Panc1 (cell line): ENCODE measurements around the gene TRIM37. TPM values are rescaled to one million over a fixed set of nuclear protein-coding genes. Genes with fewer than 3 reads are reported as not detected.

Source experiments
- ATAC-seq: fragments of 200-7000 bp; cut with Tn5 transposase; 2 replicates; pipeline ENCODE4 v1.9.1; 2020; ENCODE audit warnings: mild to moderate bottlenecking, moderate library complexity
- BruUV-seq: library from RNA; stranded (reverse); fragments of 400-500 nt; replicated peaks from 2 replicates; lab custom pipeline; 2021; lab: Mats Ljungman, UMichigan
- CTCF ChIA-PET: fragments of 300-600 bp; sonication (Branson Sonifier 250); formaldehyde crosslinking; loops from one replicate; lab custom pipeline; 2022; ENCODE audit warnings: antibody characterized with exemption; lab: Charles Lee
- POLR2A ChIA-PET: fragments of 300-600 bp; sonication (Branson Sonifier 250); formaldehyde crosslinking; loops from one replicate; lab custom pipeline; 2022; ENCODE audit warnings: antibody characterized with exemption; lab: Charles Lee
- DNase-seq: peaks from one replicate; pipeline ENCODE4 v3.0.0-alpha.2; 2010; ENCODE audit warnings: low read depth, low spot score
- H3K27ac ChIP-seq: 2 replicates; pipeline ENCODE4 v1.5.1; 2011; ENCODE audit warnings: mild to moderate bottlenecking, low read length, inconsistent platforms
- H3K27me3 ChIP-seq: fragments of 200-500 bp; sonication (Bioruptor generic); 2 replicates; pipeline ENCODE4 v1.6.0; 2014; ENCODE audit warnings: low read length, inconsistent platforms; ENCODE audit not compliant: control insufficient read depth, insufficient read depth
- H3K36me3 ChIP-seq: fragments of 200-500 bp; sonication (Bioruptor generic); 2 replicates; pipeline ENCODE4 v1.5.1; 2014; ENCODE audit warnings: inconsistent platforms, mild to moderate bottlenecking, low read length, moderate library complexity; ENCODE audit not compliant: control insufficient read depth, insufficient read depth
- H3K4me1 ChIP-seq: 2 replicates; pipeline ENCODE4 v1.5.1; 2011; ENCODE audit warnings: inconsistent platforms, mild to moderate bottlenecking, low read length, moderate library complexity; ENCODE audit not compliant: control insufficient read depth, insufficient read depth
- H3K4me3 ChIP-seq, 2 experiments: 2 replicates each; pipeline ENCODE4 v1.5.1; 2011 to 2012; ENCODE audit warnings: low read depth in 2 of 2, low read length in 2 of 2, mild to moderate bottlenecking in 2 of 2, inconsistent platforms in 1 of 2, moderate library complexity in 1 of 2
- H3K9me3 ChIP-seq: fragments of 200-500 bp; sonication (Bioruptor generic); 2 replicates; pipeline ENCODE4 v1.5.1; 2014; ENCODE audit warnings: low read depth, mild to moderate bottlenecking, inconsistent platforms, low read length, moderate library complexity; ENCODE audit not compliant: control insufficient read depth, insufficient read depth
- POLR2AphosphoS5 ChIP-seq: IDR thresholded peaks from 2 replicates; pipeline ENCODE4 v1.6.1; 2012; ENCODE audit warnings: mild to moderate bottlenecking, low read depth, low read length, moderate library complexity
- REST ChIP-seq, 2 experiments: IDR thresholded peaks; 2 replicates each; pipeline ENCODE4 v1.6.1; 2011 to 2012; ENCODE audit warnings: low read depth in 2 of 2, control low read depth in 1 of 2, low read length in 1 of 2, mild to moderate bottlenecking in 1 of 2, moderate library complexity in 1 of 2; ENCODE audit not compliant: insufficient read depth in 1 of 2
- SIN3A ChIP-seq: IDR thresholded peaks from 2 replicates; pipeline ENCODE4 v1.6.1; 2012; ENCODE audit warnings: low read depth, mild to moderate bottlenecking, low read length, moderate library complexity, borderline replicate concordance; ENCODE audit not compliant: insufficient read depth
- TCF7L2 ChIP-seq: IDR thresholded peaks from 2 replicates; pipeline ENCODE4 v1.6.1; 2011; ENCODE audit warnings: mild to moderate bottlenecking, low read depth, low read length, inconsistent platforms
- in situ Hi-C: cut with HindIII; loops from 2 replicates; pipeline ENCODE4 v1.10.0; 2016; ENCODE audit warnings: low sequenced_read_pairs, low pct_unique_long_range_greater_than_20kb
- intact Hi-C: fragments of 100-400 bp; cut with micrococcal nuclease; formaldehyde crosslinking; loops from one replicate; pipeline ENCODE4 v1.10.0; 2022; ENCODE audit not compliant: unreplicated experiment
- total RNA-seq: library from RNA; stranded (reverse); gene quantifications from one replicate; pipeline ENCODE4 v1.2.1, GENCODE V29; 2021; ENCODE audit not compliant: unreplicated experiment
- TF ChIP-seq, protein P1 (sequence below): fragments of 450-650 bp; IDR thresholded peaks from 2 replicates; pipeline ENCODE4 v1.5.1; 2017; ENCODE audit warnings: mild to moderate bottlenecking

Gene TRIM37
- total RNA-seq, 1 experiment from 2014 or later: 43.3 TPM

DNA sequence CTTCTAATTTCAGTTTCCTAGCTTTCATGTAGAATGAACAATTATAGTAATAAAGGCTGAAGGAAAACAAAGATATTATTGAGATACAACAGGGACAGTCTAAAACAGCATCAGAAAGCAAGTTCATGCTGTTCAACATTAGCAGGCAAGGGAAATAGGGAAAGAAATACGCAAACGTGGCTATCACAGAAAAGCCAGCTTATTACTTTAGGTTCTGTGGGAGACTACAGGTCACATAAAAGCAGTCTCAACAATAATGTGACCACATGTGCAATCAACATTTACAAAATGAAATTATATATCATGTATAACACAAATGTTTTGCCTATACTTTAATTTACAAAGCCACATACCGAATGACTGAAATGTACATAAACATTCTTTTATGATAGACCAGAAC, 4.9 kb upstream of the TRIM37 start:
- in situ Hi-C loops (no loop called here), intact Hi-C loops (no loop called here)
- Histone ChIP-seq H3K9me3 (no peaks in the 10 kb centered on the region), H3K4me3 (no peak overlapping the region), H3K4me1 (no peaks in the 10 kb centered on the region), H3K27me3 (no peaks in the 10 kb centered on the region), H3K27ac (no peak overlapping the region), H3K36me3 (no peaks in the 10 kb centered on the region; the same call in none of the 2 replicates)
- ChIA-PET CTCF (no interaction called here), POLR2A (no interaction called here)
- DNase-seq: no peak
- ATAC-seq: no peak
- no TSS peak for BruUV-seq
- TF ChIP-seq REST (IDR thresholded peaks at IDR 0.05; ENCODE audit: insufficient read depth in 1 of 2, low read depth in 2 of 2, low read length in 1 of 2): no peak
- TF ChIP-seq, protein P1, sequence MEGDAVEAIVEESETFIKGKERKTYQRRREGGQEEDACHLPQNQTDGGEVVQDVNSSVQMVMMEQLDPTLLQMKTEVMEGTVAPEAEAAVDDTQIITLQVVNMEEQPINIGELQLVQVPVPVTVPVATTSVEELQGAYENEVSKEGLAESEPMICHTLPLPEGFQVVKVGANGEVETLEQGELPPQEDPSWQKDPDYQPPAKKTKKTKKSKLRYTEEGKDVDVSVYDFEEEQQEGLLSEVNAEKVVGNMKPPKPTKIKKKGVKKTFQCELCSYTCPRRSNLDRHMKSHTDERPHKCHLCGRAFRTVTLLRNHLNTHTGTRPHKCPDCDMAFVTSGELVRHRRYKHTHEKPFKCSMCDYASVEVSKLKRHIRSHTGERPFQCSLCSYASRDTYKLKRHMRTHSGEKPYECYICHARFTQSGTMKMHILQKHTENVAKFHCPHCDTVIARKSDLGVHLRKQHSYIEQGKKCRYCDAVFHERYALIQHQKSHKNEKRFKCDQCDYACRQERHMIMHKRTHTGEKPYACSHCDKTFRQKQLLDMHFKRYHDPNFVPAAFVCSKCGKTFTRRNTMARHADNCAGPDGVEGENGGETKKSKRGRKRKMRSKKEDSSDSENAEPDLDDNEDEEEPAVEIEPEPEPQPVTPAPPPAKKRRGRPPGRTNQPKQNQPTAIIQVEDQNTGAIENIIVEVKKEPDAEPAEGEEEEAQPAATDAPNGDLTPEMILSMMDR: no peak
- TF ChIP-seq SIN3A: no peak
- no peak for TF ChIP-seq POLR2AphosphoS5
- TF ChIP-seq TCF7L2: no peak

- DNase-seq: no peak
- in situ Hi-C loops: no loop called here
- BruUV-seq: TSS peak; percentile 51
- H3K27ac ChIP-seq: no peak overlapping the region
- intact Hi-C loops: no loop called here
- no peak overlapping the region for H3K4me3 ChIP-seq
- TF ChIP-seq TCF7L2: no peak
- TF ChIP-seq SIN3A: no peak
- no peak for TF ChIP-seq POLR2AphosphoS5
- TF ChIP-seq REST (IDR thresholded peaks at IDR 0.05; ENCODE audit: insufficient read depth in 1 of 2, low read depth in 2 of 2, low read length in 1 of 2): no peak
- ChIA-PET POLR2A (interaction anchor here (0.6 to 1.2 kb wide), 2 partner anchors 13 to 50 kb away, joined by 5 to 8 read pairs; no protein-coding TSS in a partner anchor), CTCF (no interaction called here)
- no peaks in the 10 kb centered on the region; the same call in none of the 2 replicates for H3K36me3 ChIP-seq
- H3K9me3 ChIP-seq: no peaks in the 10 kb centered on the region
- no peaks in the 10 kb centered on the region for H3K27me3 ChIP-seq
- ATAC-seq: no peak
- H3K4me1 ChIP-seq: no peaks in the 10 kb centered on the region
Observed at GRCh38 chr17:59110973-59111372, 4.3 kb upstream of the TRIM37 start.
